ENCODE data around the gene KCNQ2. TPM values are rescaled to one million over a fixed set of nuclear protein-coding genes. Genes with fewer than 3 reads are reported as not detected.

The KCNQ2 gene
- total and polyA plus RNA-seq, 3 donors from 2014 or later, result 36.2 to 60.9 (median 49.2) TPM

GRCh38 chr20:63355781-63356295 lies 116.6 kb downstream of the KCNQ2 start:
- DNase-seq, result no peak
- TF ChIP-seq POLR2A (IDR thresholded peaks at IDR 0.05), result no peak
- TF ChIP-seq, protein P1, sequence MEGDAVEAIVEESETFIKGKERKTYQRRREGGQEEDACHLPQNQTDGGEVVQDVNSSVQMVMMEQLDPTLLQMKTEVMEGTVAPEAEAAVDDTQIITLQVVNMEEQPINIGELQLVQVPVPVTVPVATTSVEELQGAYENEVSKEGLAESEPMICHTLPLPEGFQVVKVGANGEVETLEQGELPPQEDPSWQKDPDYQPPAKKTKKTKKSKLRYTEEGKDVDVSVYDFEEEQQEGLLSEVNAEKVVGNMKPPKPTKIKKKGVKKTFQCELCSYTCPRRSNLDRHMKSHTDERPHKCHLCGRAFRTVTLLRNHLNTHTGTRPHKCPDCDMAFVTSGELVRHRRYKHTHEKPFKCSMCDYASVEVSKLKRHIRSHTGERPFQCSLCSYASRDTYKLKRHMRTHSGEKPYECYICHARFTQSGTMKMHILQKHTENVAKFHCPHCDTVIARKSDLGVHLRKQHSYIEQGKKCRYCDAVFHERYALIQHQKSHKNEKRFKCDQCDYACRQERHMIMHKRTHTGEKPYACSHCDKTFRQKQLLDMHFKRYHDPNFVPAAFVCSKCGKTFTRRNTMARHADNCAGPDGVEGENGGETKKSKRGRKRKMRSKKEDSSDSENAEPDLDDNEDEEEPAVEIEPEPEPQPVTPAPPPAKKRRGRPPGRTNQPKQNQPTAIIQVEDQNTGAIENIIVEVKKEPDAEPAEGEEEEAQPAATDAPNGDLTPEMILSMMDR (IDR thresholded peaks at IDR 0.05), result no peak
- no peaks in the 10 kb centered on the region for H3K9me3 ChIP-seq
- intact Hi-C loops (cut with DNase I; ENCODE audit: low total_unique reads), result no loop called here
- H3K4me1 ChIP-seq, result peaks cover 4% of the 10 kb centered on the region
- no peak overlapping the region for H3K27ac ChIP-seq
- H3K36me3 ChIP-seq (ENCODE audit: low read depth, missing control alignments), result no peaks in the 10 kb centered on the region
- no peaks in the 10 kb centered on the region for H3K27me3 ChIP-seq
- no peak overlapping the region for H3K4me3 ChIP-seq
- WGBS, 2 donors, result 91% methylated on average over 9 of the region's 11 CpGs; no CpG with 5 or more reads in 1 of the 2 donors

GRCh38 chr20:63354636-63355350 lies 117.7 kb downstream of the KCNQ2 start:
- no peaks in the 10 kb centered on the region for H3K36me3 ChIP-seq (ENCODE audit: low read depth, missing control alignments)
- H3K27ac ChIP-seq, result no peak overlapping the region
- H3K4me3 ChIP-seq, result no peak overlapping the region
- TF ChIP-seq POLR2A (IDR thresholded peaks at IDR 0.05), result no peak
- TF ChIP-seq, protein P1 (IDR thresholded peaks at IDR 0.05), result no peak
- no peaks in the 10 kb centered on the region for H3K27me3 ChIP-seq
- no peaks in the 10 kb centered on the region for H3K9me3 ChIP-seq
- no peak for DNase-seq
- intact Hi-C loops (cut with DNase I; ENCODE audit: low total_unique reads), result no loop called here
- peaks cover 4% of the 10 kb centered on the region for H3K4me1 ChIP-seq
- WGBS, 2 donors, result 92 to 97% methylated on average over 12 to 25 of the region's 25 CpGs

DNA sequence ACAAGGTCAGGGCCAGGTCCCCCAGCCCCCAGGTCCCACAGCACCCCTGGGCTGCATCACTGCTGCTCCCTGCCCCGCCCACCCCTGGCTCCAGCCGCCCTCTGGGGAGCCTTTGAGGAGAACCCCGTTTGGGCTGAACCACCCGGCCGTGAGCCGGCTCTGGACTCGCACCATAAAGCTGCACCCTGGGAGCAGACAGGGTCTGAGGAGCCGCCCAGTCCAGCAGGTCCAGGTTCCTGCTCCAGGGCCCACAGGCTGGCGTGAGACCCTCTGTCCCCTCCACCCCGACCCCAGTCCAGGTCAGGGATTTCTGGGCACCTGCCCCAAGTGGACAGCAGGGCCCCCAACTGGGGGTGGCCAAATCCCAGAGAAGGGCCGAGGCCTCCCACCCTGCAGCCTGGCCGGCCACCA lies 119.6 kb downstream of the KCNQ2 start:
- DNase-seq, result no peak
- Histone ChIP-seq H3K36me3 (ENCODE audit: low read depth, missing control alignments) (no peaks in the 10 kb centered on the region), H3K27me3 (no peaks in the 10 kb centered on the region), H3K27ac (no peak overlapping the region), H3K9me3 (no peaks in the 10 kb centered on the region), H3K4me3 (no peak overlapping the region), H3K4me1 (peaks cover 4% of the 10 kb centered on the region)
- WGBS, 2 donors, result 50 to 57% methylated on average over 6 to 11 of the region's 12 CpGs
- TF ChIP-seq, protein P1 (IDR thresholded peaks at IDR 0.05), result no peak
- TF ChIP-seq POLR2A (IDR thresholded peaks at IDR 0.05), result no peak
- intact Hi-C loops (cut with DNase I; ENCODE audit: low total_unique reads), result no loop called here

DNA sequence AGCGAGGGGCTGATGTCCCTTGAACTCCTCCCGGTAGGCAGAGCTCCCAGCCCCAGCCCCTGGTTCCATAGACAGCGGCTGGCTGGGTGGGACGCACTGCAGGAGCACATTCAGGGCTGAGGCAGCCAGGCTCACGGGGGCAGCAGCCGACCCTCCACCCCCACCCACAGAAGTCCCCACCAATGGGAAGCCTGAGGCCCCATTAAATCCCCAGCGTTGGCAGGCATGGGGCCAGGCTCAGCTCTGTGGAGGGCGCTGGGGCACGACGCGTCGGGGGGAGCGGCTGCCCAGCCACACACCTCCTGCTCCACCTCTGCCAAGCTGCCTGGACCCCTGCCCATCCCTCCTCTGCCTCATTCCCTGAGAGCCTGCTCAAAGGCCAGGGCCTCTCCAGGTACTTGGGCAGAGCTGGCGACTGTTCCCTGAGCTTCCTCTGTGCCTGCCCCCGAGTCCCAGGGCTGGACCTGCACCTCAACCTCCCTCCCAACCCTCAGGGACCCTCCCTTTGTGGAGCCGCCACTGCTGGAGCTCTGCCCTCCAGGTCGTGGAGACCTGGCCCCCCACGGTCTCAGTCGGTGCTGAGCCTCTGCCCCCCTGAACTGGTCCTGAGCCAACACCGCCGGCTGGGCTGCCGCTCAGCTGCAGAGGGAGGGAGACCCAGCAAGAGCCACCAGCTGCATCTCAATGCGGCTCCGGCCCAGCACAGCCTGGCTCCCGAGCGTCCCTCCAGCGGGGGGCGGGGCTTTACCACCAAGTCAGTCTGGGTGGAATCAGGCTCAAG lies 120.5 kb downstream of the KCNQ2 start:
- intact Hi-C loops (cut with DNase I; ENCODE audit: low total_unique reads), result no loop called here
- Histone ChIP-seq H3K27me3 (no peaks in the 10 kb centered on the region), H3K4me1 (peaks cover 4% of the 10 kb centered on the region), H3K36me3 (ENCODE audit: low read depth, missing control alignments) (no peaks in the 10 kb centered on the region), H3K27ac (no peak overlapping the region), H3K9me3 (no peaks in the 10 kb centered on the region), H3K4me3 (no peak overlapping the region)
- no peak for DNase-seq
- TF ChIP-seq POLR2A (IDR thresholded peaks at IDR 0.05), result no peak
- TF ChIP-seq, protein P1 (IDR thresholded peaks at IDR 0.05), result no peak
- 44 to 52% methylated on average over 9 to 19 of the region's 28 CpGs for WGBS, 2 donors

Data from testis (tissue), 3 donors.